Measurements from ENCODE around the gene TPP1. TPM values are rescaled to one million over a fixed set of nuclear protein-coding genes. Genes with fewer than 3 reads are reported as not detected.

The TPP1 gene
- total and polyA plus RNA-seq, 4 donors, result 31.1 to 81.2 (median 56.7) TPM

DNA sequence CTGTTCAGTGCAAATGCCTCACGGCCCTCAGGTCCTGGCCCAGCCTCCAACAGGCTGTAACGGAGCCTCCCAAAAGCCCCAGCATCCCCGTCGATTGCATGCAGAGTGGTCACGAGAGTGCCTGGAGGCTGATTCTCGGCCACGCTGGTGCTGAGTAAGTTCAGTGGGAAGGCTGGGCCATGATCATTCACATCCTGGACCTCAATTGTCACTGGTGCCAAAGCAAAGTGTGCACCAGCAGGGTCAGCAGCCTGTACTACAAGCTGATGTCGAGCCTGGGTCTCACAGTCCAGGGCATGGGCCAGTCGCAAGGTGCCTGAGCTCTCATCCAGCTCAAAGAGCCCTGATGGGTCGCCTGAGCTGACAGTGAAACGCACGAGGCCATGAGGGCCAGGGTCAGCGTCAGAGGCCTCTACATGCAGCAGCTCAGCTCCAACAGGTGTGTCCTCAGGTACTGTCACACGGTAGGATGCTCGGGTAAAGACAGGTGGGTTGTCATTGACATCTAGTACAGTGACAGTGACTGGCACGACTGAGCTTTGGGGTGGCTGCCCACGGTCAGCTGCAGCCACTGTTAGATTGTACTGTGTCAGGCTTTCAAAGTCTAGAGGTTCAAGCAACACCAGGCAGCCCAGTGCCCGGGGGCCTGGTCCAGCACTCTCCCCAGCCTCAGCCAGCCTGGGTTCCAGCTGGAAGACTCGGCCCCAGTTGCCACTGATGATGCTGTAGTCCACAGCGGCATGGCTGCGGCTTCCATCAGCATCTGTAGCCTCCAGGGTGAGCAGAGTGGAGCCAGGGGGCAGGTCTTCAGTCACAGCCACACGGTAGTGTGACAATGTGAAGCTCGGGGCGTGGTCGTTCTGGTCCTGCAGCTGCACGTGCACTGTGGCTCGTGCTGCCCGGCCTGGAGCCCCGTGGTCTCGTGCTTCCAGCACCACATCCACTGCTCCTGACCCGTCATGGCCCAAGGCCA lies 4.5 kb upstream of the TPP1 start:
- no peak for DNase-seq (ENCODE audit: low read depth in 4 of 6, low spot score in 6 of 6)
- no peak overlapping the region for H3K27ac ChIP-seq (ENCODE audit: low read depth, low read length)
- no peaks in the 10 kb centered on the region for H3K27me3 ChIP-seq (ENCODE audit: control insufficient read depth, insufficient read depth, low read length)
- H3K4me3 ChIP-seq (ENCODE audit: low read depth, low read length), result no peak overlapping the region
- H3K36me3 ChIP-seq (ENCODE audit: control insufficient read depth, insufficient read depth, low read length), result peaks cover 67% of the 10 kb centered on the region
- peaks cover 13% of the 10 kb centered on the region for H3K4me1 ChIP-seq (ENCODE audit: control insufficient read depth, insufficient read depth, low read length)
- WGBS (ENCODE audit: insufficient coverage), result 88% methylated on average over 30 of the region's 31 CpGs
- H3K9me3 ChIP-seq (ENCODE audit: control insufficient read depth, insufficient read depth, low read length), result no peaks in the 10 kb centered on the region

DNA sequence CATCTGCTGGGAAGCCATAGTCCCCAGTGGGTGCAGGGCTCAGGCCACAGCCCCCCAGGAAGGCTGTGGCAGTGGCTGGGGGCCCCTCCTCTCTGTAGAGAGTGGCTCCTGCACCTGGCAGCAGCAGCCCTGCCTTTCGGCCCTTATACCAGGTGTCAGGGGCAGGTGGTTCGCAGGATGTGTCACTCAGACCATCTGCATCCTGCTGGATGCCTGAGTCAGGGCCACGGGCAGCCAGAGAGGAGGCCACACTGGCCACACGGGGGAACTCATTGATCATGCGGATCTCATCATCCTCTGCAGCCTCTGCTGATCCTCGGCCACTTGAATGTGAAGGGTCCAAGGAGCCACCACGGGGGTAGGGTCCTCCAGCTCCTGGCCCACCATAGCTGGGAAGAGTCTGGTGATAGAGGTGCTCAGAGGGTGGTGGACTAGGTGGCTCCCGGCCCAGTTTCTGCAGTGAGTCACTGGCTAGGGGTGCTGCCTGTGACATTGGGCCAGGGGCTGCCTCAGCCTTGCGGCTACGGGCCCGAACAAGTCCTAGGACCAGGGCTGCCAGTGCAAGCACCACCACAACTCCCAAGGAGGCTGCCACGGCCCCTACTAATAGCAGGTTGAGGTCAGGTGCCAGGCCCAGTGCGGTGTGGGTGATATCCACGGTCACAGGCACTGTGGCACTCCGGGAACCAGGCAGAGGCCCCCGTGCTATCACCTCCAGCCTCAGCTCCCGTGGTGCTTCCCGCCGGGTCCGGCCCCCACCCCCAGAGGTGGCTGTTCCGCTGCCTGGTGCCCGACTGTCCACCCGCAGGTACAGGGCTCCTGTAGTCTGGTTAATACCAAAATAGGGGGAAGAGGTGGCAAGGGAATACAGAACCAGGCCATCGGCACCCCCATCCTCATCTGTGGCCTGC lies 3.3 kb upstream of the TPP1 start:
- no peak for DNase-seq (ENCODE audit: low read depth in 4 of 6, low spot score in 6 of 6)
- 91% methylated on average over 19 of the region's 24 CpGs for WGBS (ENCODE audit: insufficient coverage)
- peaks cover 60% of the 10 kb centered on the region for H3K36me3 ChIP-seq (ENCODE audit: control insufficient read depth, insufficient read depth, low read length)
- H3K4me3 ChIP-seq (ENCODE audit: low read depth, low read length), result no peak overlapping the region
- no peaks in the 10 kb centered on the region for H3K27me3 ChIP-seq (ENCODE audit: control insufficient read depth, insufficient read depth, low read length)
- H3K27ac ChIP-seq (ENCODE audit: low read depth, low read length), result no peak overlapping the region
- H3K4me1 ChIP-seq (ENCODE audit: control insufficient read depth, insufficient read depth, low read length), result peaks cover 22% of the 10 kb centered on the region
- H3K9me3 ChIP-seq (ENCODE audit: control insufficient read depth, insufficient read depth, low read length), result no peaks in the 10 kb centered on the region

DNA sequence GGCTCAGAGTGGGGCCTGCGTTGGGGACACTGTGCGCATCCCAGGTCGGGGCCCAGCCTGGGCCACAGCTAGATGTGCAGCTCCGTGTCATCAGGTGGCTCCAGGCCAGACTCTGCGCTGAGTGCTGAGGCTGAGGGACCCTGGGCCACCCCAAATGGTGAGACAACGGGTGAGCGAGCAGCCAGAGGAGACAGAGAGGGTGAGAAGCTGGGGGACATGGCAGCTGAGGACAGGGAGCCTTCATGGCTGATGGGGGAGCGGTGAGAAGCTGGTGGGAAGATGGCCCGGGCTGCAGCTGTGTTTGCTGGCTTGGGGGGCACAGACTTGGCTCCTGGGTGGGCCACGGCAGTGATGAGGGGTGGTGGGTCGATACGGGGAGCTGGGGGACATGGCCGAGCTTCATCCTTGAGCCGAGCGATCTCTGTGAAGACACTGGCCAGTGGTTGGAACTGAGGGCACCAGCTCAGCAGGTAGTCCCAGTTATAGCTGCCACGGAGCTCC lies 2.5 kb upstream of the TPP1 start:
- peaks cover 55% of the 10 kb centered on the region for H3K36me3 ChIP-seq (ENCODE audit: control insufficient read depth, insufficient read depth, low read length)

DNA sequence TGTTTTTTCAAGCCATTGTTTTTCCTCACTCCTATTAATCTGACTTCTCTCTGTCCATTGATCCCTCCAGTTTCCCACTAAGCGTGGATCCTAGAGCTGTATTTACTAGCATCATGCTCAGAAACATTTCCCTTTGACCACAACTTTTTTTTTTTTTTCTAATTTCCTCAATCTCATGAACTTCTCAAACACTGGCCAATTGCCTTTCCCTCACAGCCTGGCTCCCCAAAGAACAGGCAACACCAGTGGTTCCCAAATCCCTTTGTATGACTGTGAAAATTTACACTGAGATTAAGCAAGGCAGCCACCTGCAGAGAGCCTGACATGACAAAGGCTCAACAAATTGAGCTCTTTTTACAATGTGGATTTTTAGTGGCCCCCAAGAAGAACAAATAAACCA lies 1.4 kb upstream of the TPP1 start:
- no peak overlapping the region for H3K4me3 ChIP-seq (ENCODE audit: low read depth, low read length)
- no peaks in the 10 kb centered on the region for H3K27me3 ChIP-seq (ENCODE audit: control insufficient read depth, insufficient read depth, low read length)
- WGBS (ENCODE audit: insufficient coverage), result 86% methylated on average over 1 of the region's 1 CpG
- H3K9me3 ChIP-seq (ENCODE audit: control insufficient read depth, insufficient read depth, low read length), result no peaks in the 10 kb centered on the region
- peaks cover 20% of the 10 kb centered on the region for H3K4me1 ChIP-seq (ENCODE audit: control insufficient read depth, insufficient read depth, low read length)
- DNase-seq (ENCODE audit: low read depth in 4 of 6, low spot score in 6 of 6), result no peak
- no peak overlapping the region for H3K27ac ChIP-seq (ENCODE audit: low read depth, low read length)
- H3K36me3 ChIP-seq (ENCODE audit: control insufficient read depth, insufficient read depth, low read length), result peaks cover 53% of the 10 kb centered on the region

More for the DNA sequence above, 2.5 kb upstream of the TPP1 start:
- Histone ChIP-seq H3K9me3 (ENCODE audit: control insufficient read depth, insufficient read depth, low read length) (no peaks in the 10 kb centered on the region), H3K4me1 (ENCODE audit: control insufficient read depth, insufficient read depth, low read length) (peaks cover 20% of the 10 kb centered on the region), H3K27ac (ENCODE audit: low read depth, low read length) (no peak overlapping the region), H3K4me3 (ENCODE audit: low read depth, low read length) (no peak overlapping the region), H3K27me3 (ENCODE audit: control insufficient read depth, insufficient read depth, low read length) (no peaks in the 10 kb centered on the region)
- DNase-seq (ENCODE audit: low read depth in 4 of 6, low spot score in 6 of 6), result no peak
- WGBS (ENCODE audit: insufficient coverage), result 89% methylated on average over 16 of the region's 16 CpGs

DNA sequence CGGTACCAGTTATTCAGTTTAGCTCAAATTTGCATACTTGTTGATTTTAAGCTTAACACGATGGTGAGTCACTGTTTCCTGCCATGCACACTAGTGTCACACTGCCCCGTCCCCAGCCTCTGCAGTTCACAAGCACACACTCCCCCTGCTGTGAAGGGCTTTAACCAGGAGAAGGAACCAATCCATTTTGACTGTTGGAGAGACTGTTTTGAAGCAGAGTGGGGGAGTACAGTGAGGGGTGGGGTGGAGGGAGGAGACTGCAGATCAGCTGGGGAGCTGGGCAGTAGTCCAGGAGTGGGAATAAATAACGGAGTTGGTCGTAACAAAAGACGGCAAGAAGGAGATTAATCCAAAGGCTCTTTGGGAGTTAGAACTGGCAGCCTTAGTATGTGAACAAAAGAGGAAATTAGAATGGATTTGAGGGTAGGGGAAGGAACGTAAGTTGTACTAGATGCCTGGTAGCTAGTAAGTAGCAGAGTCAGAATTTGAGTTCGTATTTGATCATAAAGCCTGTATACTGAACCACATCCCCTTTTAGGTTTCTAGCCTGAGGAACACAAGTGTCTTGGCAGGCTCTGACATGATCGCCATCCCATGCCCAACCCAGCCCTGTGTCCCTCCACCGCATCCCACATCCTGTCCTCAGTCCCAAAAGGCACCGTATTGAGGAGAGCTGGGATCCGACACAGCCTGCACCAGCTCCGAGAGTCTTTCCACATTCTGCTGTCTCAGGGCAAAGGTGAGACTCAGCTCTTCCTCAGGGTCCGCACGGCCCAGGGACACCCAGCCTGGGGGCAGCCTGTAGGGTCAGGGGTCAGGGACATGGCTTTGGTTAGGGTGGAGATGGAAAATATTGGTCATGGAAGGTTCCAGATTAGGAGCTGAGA lies 862 bp downstream of the TPP1 start:
- WGBS (ENCODE audit: insufficient coverage), result 27% methylated on average over 12 of the region's 15 CpGs
- Histone ChIP-seq H3K9me3 (ENCODE audit: control insufficient read depth, insufficient read depth, low read length) (no peaks in the 10 kb centered on the region), H3K4me3 (ENCODE audit: low read depth, low read length) (peak overlapping the region; percentile 82), H3K27me3 (ENCODE audit: control insufficient read depth, insufficient read depth, low read length) (no peaks in the 10 kb centered on the region), H3K36me3 (ENCODE audit: control insufficient read depth, insufficient read depth, low read length) (peaks cover 38% of the 10 kb centered on the region), H3K4me1 (ENCODE audit: control insufficient read depth, insufficient read depth, low read length) (peaks cover 20% of the 10 kb centered on the region), H3K27ac (ENCODE audit: low read depth, low read length) (peak overlapping the region; percentile 83)
- peak in 2 of 6 donors; percentile 78 to 86 for DNase-seq (ENCODE audit: low read depth in 4 of 6, low spot score in 6 of 6)

DNA sequence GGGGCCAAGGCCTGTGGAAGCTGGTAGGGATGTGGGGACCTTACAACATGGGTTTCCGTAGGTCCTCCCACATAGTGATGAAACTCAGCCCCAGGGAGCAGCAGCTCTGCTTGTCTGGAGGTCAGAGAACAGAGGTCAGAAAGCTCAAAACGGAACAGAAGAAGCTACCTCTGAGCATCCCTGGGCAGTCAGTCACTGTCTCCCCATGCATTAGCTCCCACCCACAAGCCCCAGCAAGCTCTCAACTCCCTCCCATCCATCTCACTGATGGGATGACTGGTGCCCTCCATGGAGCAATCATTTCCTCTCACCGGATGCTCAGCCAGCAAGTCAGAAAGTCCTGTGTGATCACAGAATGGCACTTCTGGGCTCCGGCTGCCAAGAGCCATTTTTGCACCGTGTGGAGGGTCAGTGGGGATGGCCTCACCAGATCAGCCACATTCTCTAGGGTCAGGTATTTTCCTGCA lies 1.9 kb downstream of the TPP1 start:
- no peak overlapping the region for H3K27ac ChIP-seq (ENCODE audit: low read depth, low read length)

DNA sequence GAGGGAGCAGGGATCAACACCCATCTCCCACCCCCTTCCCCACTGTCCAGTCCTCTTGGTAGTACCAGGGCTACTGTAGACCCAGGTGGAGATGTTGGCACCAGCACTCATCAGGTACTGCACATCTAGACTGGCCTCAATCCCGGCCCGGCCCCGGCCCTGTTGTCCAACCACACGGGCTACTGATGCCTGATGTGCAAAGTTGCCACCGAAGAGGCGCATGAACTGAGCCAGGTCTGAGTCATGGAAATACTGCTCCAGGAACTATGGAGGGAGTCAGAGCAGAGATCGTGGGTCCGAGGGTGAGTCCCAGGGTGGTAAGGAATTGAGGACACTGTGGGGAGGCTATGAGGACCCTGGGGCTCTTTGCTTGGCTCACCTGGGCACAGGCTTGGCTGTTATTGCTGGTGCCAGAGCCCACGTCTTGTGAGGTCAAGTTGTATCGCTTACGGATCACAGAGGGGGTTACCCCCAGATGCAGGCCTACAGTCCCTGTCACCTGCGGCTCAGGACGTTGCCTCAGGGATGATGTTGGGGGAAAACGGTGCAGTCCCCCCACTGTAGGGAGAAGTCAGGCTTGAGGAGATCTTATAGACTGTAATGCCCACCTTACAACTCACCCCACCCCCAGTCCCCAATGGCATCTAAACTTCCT lies 2.5 kb downstream of the TPP1 start:
- no peak overlapping the region for H3K4me3 ChIP-seq (ENCODE audit: low read depth, low read length)
- no peaks in the 10 kb centered on the region for H3K9me3 ChIP-seq (ENCODE audit: control insufficient read depth, insufficient read depth, low read length)
- H3K36me3 ChIP-seq (ENCODE audit: control insufficient read depth, insufficient read depth, low read length), result peaks cover 22% of the 10 kb centered on the region
- WGBS (ENCODE audit: insufficient coverage), result 93% methylated on average over 9 of the region's 14 CpGs
- H3K27me3 ChIP-seq (ENCODE audit: control insufficient read depth, insufficient read depth, low read length), result no peaks in the 10 kb centered on the region
- DNase-seq (ENCODE audit: low read depth in 4 of 6, low spot score in 6 of 6), result no peak
- H3K27ac ChIP-seq (ENCODE audit: low read depth, low read length), result no peak overlapping the region
- peaks cover 26% of the 10 kb centered on the region for H3K4me1 ChIP-seq (ENCODE audit: control insufficient read depth, insufficient read depth, low read length)

More for the DNA sequence above, 1.9 kb downstream of the TPP1 start:
- Histone ChIP-seq H3K4me3 (ENCODE audit: low read depth, low read length) (no peak overlapping the region), H3K9me3 (ENCODE audit: control insufficient read depth, insufficient read depth, low read length) (no peaks in the 10 kb centered on the region), H3K36me3 (ENCODE audit: control insufficient read depth, insufficient read depth, low read length) (peaks cover 28% of the 10 kb centered on the region), H3K4me1 (ENCODE audit: control insufficient read depth, insufficient read depth, low read length) (peaks cover 25% of the 10 kb centered on the region), H3K27me3 (ENCODE audit: control insufficient read depth, insufficient read depth, low read length) (no peaks in the 10 kb centered on the region)
- no peak for DNase-seq (ENCODE audit: low read depth in 4 of 6, low spot score in 6 of 6)
- WGBS (ENCODE audit: insufficient coverage), result 92% methylated on average over 5 of the region's 5 CpGs

DNA sequence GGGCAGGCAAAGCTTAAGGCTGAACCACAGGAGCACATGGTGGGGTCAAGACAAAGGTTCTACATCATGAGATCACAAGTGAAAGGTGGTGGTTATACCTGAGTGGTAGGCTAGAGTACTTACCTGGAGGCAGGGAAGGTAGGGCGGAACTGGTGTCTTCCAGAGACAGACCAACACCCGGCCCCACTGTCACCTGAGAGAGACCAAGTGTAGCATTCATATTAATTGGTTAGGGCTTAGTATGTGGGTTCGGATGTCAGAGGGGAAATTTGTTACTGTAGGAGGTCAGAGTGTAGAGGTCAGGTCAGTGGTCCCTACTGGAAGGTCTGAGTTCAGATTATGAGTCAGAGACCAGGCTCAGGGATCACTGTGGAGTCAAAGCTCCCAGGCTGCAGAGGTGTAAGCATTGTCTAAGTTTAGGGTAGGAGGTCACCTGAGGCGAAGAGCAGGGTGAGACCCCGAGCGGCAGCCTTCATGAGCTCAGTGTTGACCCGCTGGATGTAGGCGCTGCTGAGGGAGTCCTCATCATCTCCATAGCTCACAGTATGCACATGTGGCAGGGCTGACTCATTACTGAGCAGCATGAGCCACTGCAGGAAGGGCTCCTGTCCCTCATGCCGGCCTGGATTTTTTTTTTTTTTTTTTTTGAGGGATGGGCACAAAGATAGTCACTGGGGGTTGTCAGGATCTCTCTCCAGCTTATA lies 3.2 kb downstream of the TPP1 start:
- Histone ChIP-seq H3K36me3 (ENCODE audit: control insufficient read depth, insufficient read depth, low read length) (peaks cover 25% of the 10 kb centered on the region), H3K27ac (ENCODE audit: low read depth, low read length) (no peak overlapping the region), H3K27me3 (ENCODE audit: control insufficient read depth, insufficient read depth, low read length) (no peaks in the 10 kb centered on the region), H3K9me3 (ENCODE audit: control insufficient read depth, insufficient read depth, low read length) (no peaks in the 10 kb centered on the region), H3K4me3 (ENCODE audit: low read depth, low read length) (no peak overlapping the region), H3K4me1 (ENCODE audit: control insufficient read depth, insufficient read depth, low read length) (peaks cover 32% of the 10 kb centered on the region)
- no peak for DNase-seq (ENCODE audit: low read depth in 4 of 6, low spot score in 6 of 6)
- 96% methylated on average over 8 of the region's 9 CpGs for WGBS (ENCODE audit: insufficient coverage)

Measured in spinal cord (tissue), 10 donors.